Mesendoderm (in vitro differentiated cells): ENCODE data around the gene TCF7L1.

Experiments used
- DNase-seq: peaks from one replicate; pipeline ENCODE4 v3.0.0; 2013
- H2AK5ac ChIP-seq: 2 replicates; pipeline ENCODE4 v1.6.1; 2013; ENCODE audit warnings: low read length, inconsistent platforms
- H2BK120ac ChIP-seq: 2 replicates; pipeline ENCODE4 v1.6.1; 2013; ENCODE audit warnings: low read depth, mild to moderate bottlenecking, low read length, moderate library complexity, mixed read lengths
- H2BK15ac ChIP-seq: replicated peaks from 2 replicates; pipeline ENCODE4 v1.6.1; 2013; ENCODE audit warnings: low read depth, mild to moderate bottlenecking, moderate library complexity
- H2BK5ac ChIP-seq: 2 replicates; pipeline ENCODE4 v1.6.1; 2013; ENCODE audit warnings: low read length, inconsistent platforms
- H3K18ac ChIP-seq: 2 replicates; pipeline ENCODE4 v1.6.1; 2013; ENCODE audit warnings: mild to moderate bottlenecking, low read length, mixed read lengths
- H3K23ac ChIP-seq: one replicate; pipeline ENCODE4 v1.6.1; 2013; ENCODE audit warnings: low read length
- H3K27ac ChIP-seq: 2 replicates; pipeline ENCODE4 v1.5.1; 2013; ENCODE audit warnings: low read depth, mild to moderate bottlenecking, inconsistent platforms, low read length, moderate library complexity
- H3K27me3 ChIP-seq: 2 replicates; pipeline ENCODE4 v1.6.1; 2013; ENCODE audit warnings: low read length, control low read depth, mild to moderate bottlenecking, inconsistent platforms; ENCODE audit not compliant: insufficient read depth, poor library complexity
- H3K36me3 ChIP-seq: 2 replicates; pipeline ENCODE4 v1.6.1; 2013; ENCODE audit warnings: low read length, inconsistent platforms; ENCODE audit not compliant: control insufficient read depth, insufficient read depth
- H3K4ac ChIP-seq: one replicate; pipeline ENCODE4 v1.6.1; 2013; ENCODE audit warnings: low read depth, mild to moderate bottlenecking, low read length, moderate library complexity
- H3K4me1 ChIP-seq: 2 replicates; pipeline ENCODE4 v1.6.1; 2013; ENCODE audit warnings: low read depth, low read length, inconsistent platforms; ENCODE audit not compliant: control insufficient read depth
- H3K4me2 ChIP-seq: 2 replicates; pipeline ENCODE4 v1.6.1; 2013; ENCODE audit warnings: low read length
- H3K4me3 ChIP-seq: 2 replicates; pipeline ENCODE4 v1.5.1; 2013; ENCODE audit warnings: mild to moderate bottlenecking, low read length
- H3K56ac ChIP-seq: one replicate; pipeline ENCODE4 v1.6.1; 2013; ENCODE audit warnings: low read length
- H3K79me1 ChIP-seq: 2 replicates; pipeline ENCODE4 v1.6.1; 2013; ENCODE audit warnings: low read length, inconsistent platforms
- H3K79me2 ChIP-seq: 2 replicates; pipeline ENCODE4 v1.6.1; 2013; ENCODE audit warnings: mild to moderate bottlenecking, low read length; ENCODE audit not compliant: control insufficient read depth, insufficient read depth
- H3K9ac ChIP-seq: 2 replicates; pipeline ENCODE4 v1.6.1; 2013; ENCODE audit warnings: low read length, inconsistent platforms
- H4K5ac ChIP-seq: one replicate; pipeline ENCODE4 v1.6.1; 2013; ENCODE audit warnings: low read length
- H4K8ac ChIP-seq: one replicate; pipeline ENCODE4 v1.6.1; 2013; ENCODE audit warnings: low read depth, mild to moderate bottlenecking, control low read depth, low read length, moderate library complexity
- WGBS: extraction: QIAGEN DNeasy Blood & Tissue Kit; methylation state at CpG from one replicate; pipeline ENCODE4 v1.1.7; 2013; ENCODE audit warnings: low lambda C conversion rate, missing lambda C conversion rate; ENCODE audit not compliant: insufficient coverage; ENCODE audit errors: extremely low coverage; 5-methylcytosine and 5-hydroxymethylcytosine counted together

TCF7L1 gene

GRCh38 chr2:85164145-85164569 lies 31.0 kb downstream of the TCF7L1 start:
- Histone ChIP-seq H3K9ac (no peak overlapping the region), H3K4ac (no peak overlapping the region), H2BK15ac (no peak overlapping the region), H3K79me2 (peaks cover 7% of the 10 kb centered on the region), H3K27ac (no peak overlapping the region), H3K79me1 (no peaks in the 10 kb centered on the region), H3K4me1 (peaks cover 7% of the 10 kb centered on the region), H4K5ac (no peak overlapping the region), H3K4me2 (no peak overlapping the region), H3K23ac (no peak overlapping the region), H2BK120ac (no peak overlapping the region), H4K8ac (no peak overlapping the region), H2AK5ac (no peak overlapping the region), H2BK5ac (no peak overlapping the region), H3K18ac (no peak overlapping the region), H3K56ac (no peak overlapping the region), H3K36me3 (no peaks in the 10 kb centered on the region), H3K27me3 (no peaks in the 10 kb centered on the region), H3K4me3 (no peak overlapping the region)
- WGBS, result no CpG with 5 or more reads among the region's 8 CpGs
- no peak for DNase-seq

- H2AK5ac ChIP-seq, result no peak overlapping the region
- DNase-seq, result no peak
- H4K8ac ChIP-seq, result no peak overlapping the region
- no peak overlapping the region for H2BK5ac ChIP-seq
- H3K27me3 ChIP-seq, result no peaks in the 10 kb centered on the region
- H3K4me3 ChIP-seq, result no peak overlapping the region
- no peak overlapping the region for H2BK120ac ChIP-seq
- no peak overlapping the region for H4K5ac ChIP-seq
- H3K4me2 ChIP-seq, result no peak overlapping the region
- no peak overlapping the region for H3K18ac ChIP-seq
- no CpG with 5 or more reads among the region's 9 CpGs for WGBS
- no peak overlapping the region for H3K56ac ChIP-seq
- H3K36me3 ChIP-seq, result no peaks in the 10 kb centered on the region
- peaks cover 3% of the 10 kb centered on the region for H3K79me2 ChIP-seq
- H3K23ac ChIP-seq, result no peak overlapping the region
- H3K79me1 ChIP-seq, result no peaks in the 10 kb centered on the region
- no peak overlapping the region for H2BK15ac ChIP-seq
- no peak overlapping the region for H3K27ac ChIP-seq
- no peak overlapping the region for H3K9ac ChIP-seq
- H3K4ac ChIP-seq, result no peak overlapping the region
- H3K4me1 ChIP-seq, result peaks cover 7% of the 10 kb centered on the region
Observed at GRCh38 chr2:85165088-85165690, 32.0 kb downstream of the TCF7L1 start.

- no peak overlapping the region for H2BK120ac ChIP-seq
- no peak overlapping the region for H2BK5ac ChIP-seq
- H3K23ac ChIP-seq, result peak overlapping the region; percentile 10
- no peak overlapping the region for H3K4me2 ChIP-seq
- H3K79me2 ChIP-seq, result peaks cover 3% of the 10 kb centered on the region
- no peak overlapping the region for H4K5ac ChIP-seq
- WGBS, result no CpG with 5 or more reads among the region's 1 CpG
- no peaks in the 10 kb centered on the region for H3K36me3 ChIP-seq
- H3K18ac ChIP-seq, result no peak overlapping the region
- no peak overlapping the region for H2BK15ac ChIP-seq
- no peak overlapping the region for H3K56ac ChIP-seq
- no peak for DNase-seq
- no peak overlapping the region for H3K4me3 ChIP-seq
- H2AK5ac ChIP-seq, result no peak overlapping the region
- H3K4ac ChIP-seq, result no peak overlapping the region
- H3K27me3 ChIP-seq, result no peaks in the 10 kb centered on the region
- H4K8ac ChIP-seq, result no peak overlapping the region
- no peak overlapping the region for H3K9ac ChIP-seq
- no peak overlapping the region for H3K27ac ChIP-seq
- peaks cover 7% of the 10 kb centered on the region for H3K4me1 ChIP-seq
- no peaks in the 10 kb centered on the region for H3K79me1 ChIP-seq
Observed at GRCh38 chr2:85166021-85166420, 32.8 kb downstream of the TCF7L1 start.

- WGBS, result no CpG with 5 or more reads among the region's 10 CpGs
- no peak overlapping the region for H2BK120ac ChIP-seq
- no peaks in the 10 kb centered on the region for H3K36me3 ChIP-seq
- no peak overlapping the region for H2BK5ac ChIP-seq
- no peak overlapping the region for H3K23ac ChIP-seq
- H3K27me3 ChIP-seq, result no peaks in the 10 kb centered on the region
- no peak overlapping the region for H4K5ac ChIP-seq
- H2AK5ac ChIP-seq, result no peak overlapping the region
- no peak overlapping the region for H3K27ac ChIP-seq
- H4K8ac ChIP-seq, result no peak overlapping the region
- no peaks in the 10 kb centered on the region for H3K79me1 ChIP-seq
- no peak overlapping the region for H3K56ac ChIP-seq
- H3K9ac ChIP-seq, result no peak overlapping the region
- H3K18ac ChIP-seq, result no peak overlapping the region
- DNase-seq, result no peak
- H2BK15ac ChIP-seq, result no peak overlapping the region
- no peak overlapping the region for H3K4me3 ChIP-seq
- peaks cover 7% of the 10 kb centered on the region for H3K4me1 ChIP-seq
- no peak overlapping the region for H3K4me2 ChIP-seq
- H3K79me2 ChIP-seq, result peaks cover 3% of the 10 kb centered on the region
- no peak overlapping the region for H3K4ac ChIP-seq
Observed at GRCh38 chr2:85167479-85167878, 34.3 kb downstream of the TCF7L1 start.

GRCh38 chr2:85168942-85169341 lies 35.8 kb downstream of the TCF7L1 start:
- no CpG with 5 or more reads among the region's 3 CpGs for WGBS
- H3K36me3 ChIP-seq, result no peaks in the 10 kb centered on the region

GRCh38 chr2:85169581-85169980 lies 36.4 kb downstream of the TCF7L1 start:
- H3K23ac ChIP-seq, result no peak overlapping the region
- H3K79me2 ChIP-seq, result no peaks in the 10 kb centered on the region
- H4K5ac ChIP-seq, result no peak overlapping the region
- no peaks in the 10 kb centered on the region for H3K79me1 ChIP-seq
- no peaks in the 10 kb centered on the region for H3K27me3 ChIP-seq
- H3K27ac ChIP-seq, result no peak overlapping the region
- no peak overlapping the region for H3K4me2 ChIP-seq
- H3K4me1 ChIP-seq, result peaks cover 1% of the 10 kb centered on the region
- no peak overlapping the region for H2AK5ac ChIP-seq
- no peak overlapping the region for H2BK15ac ChIP-seq
- no peak overlapping the region for H3K18ac ChIP-seq
- no peak overlapping the region for H3K9ac ChIP-seq
- no peak for DNase-seq
- no peaks in the 10 kb centered on the region for H3K36me3 ChIP-seq
- no peak overlapping the region for H4K8ac ChIP-seq
- H2BK120ac ChIP-seq, result no peak overlapping the region
- no peak overlapping the region for H3K56ac ChIP-seq
- H2BK5ac ChIP-seq, result no peak overlapping the region
- H3K4me3 ChIP-seq, result no peak overlapping the region
- H3K4ac ChIP-seq, result no peak overlapping the region
- no CpG with 5 or more reads among the region's 3 CpGs for WGBS

More at GRCh38 chr2:85168942-85169341, 35.8 kb downstream of the TCF7L1 start:
- no peak for DNase-seq
- H3K27ac ChIP-seq, result no peak overlapping the region
- no peak overlapping the region for H3K23ac ChIP-seq
- no peaks in the 10 kb centered on the region for H3K27me3 ChIP-seq
- no peak overlapping the region for H2BK120ac ChIP-seq
- H3K18ac ChIP-seq, result no peak overlapping the region
- H3K79me2 ChIP-seq, result peaks cover 2% of the 10 kb centered on the region
- no peak overlapping the region for H2BK15ac ChIP-seq
- H3K56ac ChIP-seq, result no peak overlapping the region
- no peak overlapping the region for H3K4me3 ChIP-seq
- H3K79me1 ChIP-seq, result no peaks in the 10 kb centered on the region
- H4K5ac ChIP-seq, result no peak overlapping the region
- H3K4ac ChIP-seq, result no peak overlapping the region
- no peak overlapping the region for H2AK5ac ChIP-seq
- no peak overlapping the region for H2BK5ac ChIP-seq
- H3K4me1 ChIP-seq, result peaks cover 4% of the 10 kb centered on the region
- H4K8ac ChIP-seq, result no peak overlapping the region
- H3K4me2 ChIP-seq, result no peak overlapping the region
- no peak overlapping the region for H3K9ac ChIP-seq
